ENCODE results near the gene COQ10B. TPM values are rescaled to one million over a fixed set of nuclear protein-coding genes. Genes with fewer than 3 reads are reported as not detected.

COQ10B gene
- total RNA-seq, 1 donor, result 48.1 TPM

DNA sequence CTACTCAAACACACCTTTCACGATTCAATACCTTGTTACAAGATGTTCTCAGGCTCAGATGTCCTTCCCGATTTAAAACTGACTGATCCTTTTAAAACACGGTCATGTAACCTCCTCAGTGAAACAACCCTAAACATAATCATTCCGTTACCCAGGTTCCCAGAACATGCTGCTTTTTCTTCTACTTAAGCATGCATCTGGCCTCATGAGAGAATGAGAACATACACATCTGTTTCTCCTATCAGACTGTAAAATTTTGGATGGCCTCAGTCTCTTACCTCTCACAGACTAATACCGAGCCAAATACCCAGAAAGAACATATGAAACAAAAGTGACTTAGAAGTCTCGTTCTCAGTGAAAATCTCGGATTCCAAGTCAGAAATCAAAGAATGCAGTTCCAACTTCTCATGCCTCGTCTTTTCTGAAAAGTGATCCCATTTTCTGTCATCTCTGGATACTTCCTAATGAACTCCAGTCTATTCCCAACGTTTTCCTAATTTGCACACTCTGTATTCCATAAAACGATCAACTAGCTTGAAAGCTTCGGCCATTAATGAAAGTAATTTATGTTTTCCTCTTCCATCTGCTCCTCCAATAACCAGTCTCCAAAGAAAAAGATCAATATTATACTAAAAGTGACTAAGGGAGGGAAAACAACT, 19.4 kb upstream of the COQ10B start:
- peaks cover 68% of the 10 kb centered on the region for H3K79me2 ChIP-seq (ENCODE audit: insufficient read depth, low read length)
- H4K20me1 ChIP-seq (ENCODE audit: insufficient read depth, low read length), result peaks cover 46% of the 10 kb centered on the region
- no peak overlapping the region for H2AFZ ChIP-seq (ENCODE audit: low read length)
- no peaks in the 10 kb centered on the region for H3K27me3 ChIP-seq (ENCODE audit: insufficient read depth, low read length)
- peaks cover 28% of the 10 kb centered on the region for H3K4me1 ChIP-seq (ENCODE audit: insufficient read depth, low read length)
- TF ChIP-seq, protein P1, sequence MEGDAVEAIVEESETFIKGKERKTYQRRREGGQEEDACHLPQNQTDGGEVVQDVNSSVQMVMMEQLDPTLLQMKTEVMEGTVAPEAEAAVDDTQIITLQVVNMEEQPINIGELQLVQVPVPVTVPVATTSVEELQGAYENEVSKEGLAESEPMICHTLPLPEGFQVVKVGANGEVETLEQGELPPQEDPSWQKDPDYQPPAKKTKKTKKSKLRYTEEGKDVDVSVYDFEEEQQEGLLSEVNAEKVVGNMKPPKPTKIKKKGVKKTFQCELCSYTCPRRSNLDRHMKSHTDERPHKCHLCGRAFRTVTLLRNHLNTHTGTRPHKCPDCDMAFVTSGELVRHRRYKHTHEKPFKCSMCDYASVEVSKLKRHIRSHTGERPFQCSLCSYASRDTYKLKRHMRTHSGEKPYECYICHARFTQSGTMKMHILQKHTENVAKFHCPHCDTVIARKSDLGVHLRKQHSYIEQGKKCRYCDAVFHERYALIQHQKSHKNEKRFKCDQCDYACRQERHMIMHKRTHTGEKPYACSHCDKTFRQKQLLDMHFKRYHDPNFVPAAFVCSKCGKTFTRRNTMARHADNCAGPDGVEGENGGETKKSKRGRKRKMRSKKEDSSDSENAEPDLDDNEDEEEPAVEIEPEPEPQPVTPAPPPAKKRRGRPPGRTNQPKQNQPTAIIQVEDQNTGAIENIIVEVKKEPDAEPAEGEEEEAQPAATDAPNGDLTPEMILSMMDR (IDR thresholded peaks at IDR 0.05; ENCODE audit: extremely low read depth, low read depth, low read length), result no peak
- H3K9me3 ChIP-seq (ENCODE audit: low read depth, low read length), result no peaks in the 10 kb centered on the region
- peak overlapping the region; percentile 97 for H3K4me3 ChIP-seq (ENCODE audit: insufficient read depth, low read length)
- H3K4me2 ChIP-seq (ENCODE audit: insufficient read depth, low read length), result peak overlapping the region; percentile 94
- H3K36me3 ChIP-seq (ENCODE audit: insufficient read depth, low read length), result no peaks in the 10 kb centered on the region
- peak overlapping the region; percentile 99 for H3K27ac ChIP-seq (ENCODE audit: low read depth, low read length)
- no peak for DNase-seq (ENCODE audit: insufficient read length, low spot score, missing footprints)

DNA sequence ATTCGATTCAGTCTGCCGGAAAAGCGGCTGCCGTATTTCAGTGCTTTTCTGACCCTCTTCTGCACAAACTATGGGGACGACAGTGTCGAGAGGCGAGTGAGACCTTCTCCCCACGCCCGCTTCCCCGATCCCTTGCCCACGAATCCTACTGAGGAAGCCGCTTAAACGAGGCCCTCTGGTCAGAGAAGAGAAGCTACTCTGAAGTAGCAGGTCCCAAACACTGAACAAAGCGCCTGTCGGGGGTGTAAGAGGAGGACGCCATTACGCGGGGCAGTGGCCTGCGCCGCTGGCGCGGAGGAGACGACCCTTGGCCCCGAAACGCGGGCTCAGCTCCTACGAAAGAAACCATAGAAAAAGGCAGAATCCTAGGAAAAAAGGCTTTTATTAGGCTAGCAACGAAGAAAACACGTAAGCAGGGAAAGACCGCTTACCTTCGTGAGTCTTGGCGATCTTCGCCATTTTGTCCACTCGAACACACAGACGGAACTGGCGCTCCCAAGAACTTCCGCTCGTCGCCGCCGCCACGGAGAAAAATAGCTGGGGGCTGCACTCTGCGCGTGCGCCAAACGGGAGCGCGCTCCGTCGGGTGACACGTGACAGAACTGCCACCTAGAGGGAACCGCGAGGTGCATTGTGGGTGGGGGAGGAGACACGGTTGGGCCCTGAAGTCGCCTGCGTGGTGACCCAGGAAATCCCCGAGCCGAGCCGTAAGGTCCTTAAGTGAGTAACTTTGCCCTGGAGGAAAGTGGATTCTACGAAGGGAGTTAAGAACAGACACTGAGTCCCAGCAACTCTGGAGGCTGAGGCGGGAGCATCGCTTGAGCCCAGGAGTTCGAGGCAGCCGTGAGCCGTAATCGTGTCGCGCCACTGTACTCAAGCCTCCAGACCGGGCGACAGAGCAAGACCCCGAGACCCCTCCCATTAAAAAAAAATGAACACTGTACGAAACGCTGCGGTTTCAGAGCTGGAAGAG, 18.5 kb upstream of the COQ10B start, which contains the start of gene SF3B1:
TSS of gene SF3B1 (minus strand) at position 488 of the 973 bp plus-strand sequence. CDS start at position 459, 29 bp downstream.
- Histone ChIP-seq H3K79me2 (ENCODE audit: insufficient read depth, low read length) (peaks cover 59% of the 10 kb centered on the region), H3K4me3 (ENCODE audit: insufficient read depth, low read length) (peak within 1 kb of the TSS; percentile 97), H3K27ac (ENCODE audit: low read depth, low read length) (peak within 1 kb of the TSS; percentile 99), H3K4me1 (ENCODE audit: insufficient read depth, low read length) (peaks cover 24% of the 10 kb centered on the region), H3K9me3 (ENCODE audit: low read depth, low read length) (no peaks in the 10 kb centered on the region), H3K36me3 (ENCODE audit: insufficient read depth, low read length) (no peaks in the 10 kb centered on the region), H2AFZ (ENCODE audit: low read length) (peak within 1 kb of the TSS; percentile 94), H4K20me1 (ENCODE audit: insufficient read depth, low read length) (peaks cover 37% of the 10 kb centered on the region), H3K27me3 (ENCODE audit: insufficient read depth, low read length) (no peaks in the 10 kb centered on the region), H3K4me2 (ENCODE audit: insufficient read depth, low read length) (peak within 1 kb of the TSS; percentile 94)
- peak; percentile 90 for DNase-seq (ENCODE audit: insufficient read length, low spot score, missing footprints)
- TF ChIP-seq, protein P1 (IDR thresholded peaks at IDR 0.05; ENCODE audit: extremely low read depth, low read depth, low read length), result no peak

DNA sequence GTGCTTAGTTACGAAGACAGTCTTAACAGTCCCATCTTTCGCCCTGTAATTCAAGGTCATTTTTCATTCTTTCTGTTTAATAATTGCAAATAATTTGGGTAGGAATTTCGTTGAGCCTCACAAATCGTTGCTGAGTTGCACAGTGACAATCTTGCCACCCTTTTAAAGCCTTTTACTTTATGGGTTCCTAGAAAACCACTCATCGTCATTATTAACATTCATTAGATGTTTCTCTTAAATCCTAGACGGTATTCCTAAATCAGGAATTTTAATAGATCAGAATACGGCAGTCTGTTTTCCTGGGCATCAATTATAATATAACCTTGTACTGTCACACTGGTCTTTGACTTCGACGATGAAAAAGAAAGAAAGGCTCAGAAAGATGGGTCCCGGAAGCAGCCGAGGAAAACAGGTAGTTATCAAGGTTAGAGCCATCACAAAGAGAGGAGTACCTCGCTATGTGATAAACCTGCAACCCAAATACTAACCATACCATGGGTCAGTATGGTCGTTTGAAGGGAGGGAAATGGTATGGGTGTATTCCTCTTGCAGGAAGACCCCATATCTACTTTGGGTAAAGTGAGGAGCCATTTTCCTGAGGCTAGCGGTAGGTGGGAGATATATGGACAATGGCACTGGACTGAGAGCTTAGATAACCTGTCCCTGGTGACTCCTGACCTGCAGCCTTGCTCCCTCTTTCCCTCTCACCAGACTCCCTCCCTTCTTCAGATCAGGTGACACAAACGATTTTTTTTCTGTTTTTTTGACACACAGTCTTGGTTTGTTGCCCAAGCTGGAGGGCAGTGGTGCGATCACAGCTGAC, 17.5 kb upstream of the COQ10B start:
- Histone ChIP-seq H3K79me2 (ENCODE audit: insufficient read depth, low read length) (peaks cover 49% of the 10 kb centered on the region), H3K4me1 (ENCODE audit: insufficient read depth, low read length) (peaks cover 24% of the 10 kb centered on the region)

More for the DNA sequence above, 17.5 kb upstream of the COQ10B start:
- H3K4me2 ChIP-seq (ENCODE audit: insufficient read depth, low read length), result peak overlapping the region; percentile 77
- H3K9me3 ChIP-seq (ENCODE audit: low read depth, low read length), result no peaks in the 10 kb centered on the region
- H2AFZ ChIP-seq (ENCODE audit: low read length), result peak overlapping the region; percentile 94
- H3K27ac ChIP-seq (ENCODE audit: low read depth, low read length), result peak overlapping the region; percentile 99
- TF ChIP-seq, protein P1 (IDR thresholded peaks at IDR 0.05; ENCODE audit: extremely low read depth, low read depth, low read length), result no peak
- no peaks in the 10 kb centered on the region for H3K27me3 ChIP-seq (ENCODE audit: insufficient read depth, low read length)
- H3K36me3 ChIP-seq (ENCODE audit: insufficient read depth, low read length), result no peaks in the 10 kb centered on the region
- peak overlapping the region; percentile 97 for H3K4me3 ChIP-seq (ENCODE audit: insufficient read depth, low read length)
- H4K20me1 ChIP-seq (ENCODE audit: insufficient read depth, low read length), result peaks cover 32% of the 10 kb centered on the region
- DNase-seq (ENCODE audit: insufficient read length, low spot score, missing footprints), result no peak

Data from osteoblast (primary cell).